Liver (tissue), 3 donors: ENCODE measurements around the gene HBA1.
"Not testable (repeated sequence)": the region's sequence is repeated elsewhere in the genome, so short reads cannot be mapped to it uniquely, and the experiment has no call there.

Source experiments
- CTCF ChIP-seq: fragments of 150-350 bp; IDR thresholded peaks from 2 replicates; pipeline ENCODE4 v1.5.1; 2017; ENCODE audit warnings: improper control_type of control experiment, low read depth, low read length; ENCODE audit not compliant: missing input control
- REST ChIP-seq: IDR thresholded peaks from 2 replicates; pipeline ENCODE4 v1.6.1; 2016; ENCODE audit warnings: antibody characterized with exemption, mild to moderate bottlenecking
- SP1 ChIP-seq: IDR thresholded peaks from 2 replicates; pipeline ENCODE4 v1.6.1; 2018; ENCODE audit warnings: antibody characterized with exemption, mild to moderate bottlenecking
- donor health status: healthy.
- donor health status: healthy.

DNA sequence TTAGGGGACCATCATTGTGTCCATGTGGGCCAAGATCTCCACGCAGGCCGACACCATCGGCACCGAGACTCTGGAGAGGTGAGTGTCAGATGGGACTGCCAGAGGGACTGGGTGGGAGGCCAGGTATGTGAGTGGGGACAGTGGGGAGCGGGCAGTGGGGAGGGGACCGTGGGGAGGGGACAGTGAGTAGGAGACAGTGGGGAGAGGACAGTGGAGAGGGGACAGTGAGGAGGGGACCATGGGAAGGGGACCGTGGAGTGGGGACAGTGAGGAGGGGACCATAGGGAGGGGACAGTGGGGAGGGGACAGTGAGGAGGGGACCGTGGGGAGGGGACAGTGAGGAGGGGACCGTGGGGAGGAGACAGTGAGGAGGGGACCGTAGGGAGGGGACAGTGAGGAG is 13.3 kb upstream of the HBA1 start:
- not testable (repeated sequence) for TF ChIP-seq REST, CTCF, SP1
